SK-N-SH (cell line): ENCODE measurements around the gene ZNF19. TPM values are rescaled to one million over a fixed set of nuclear protein-coding genes. Genes with fewer than 3 reads are reported as not detected.

Experiments used
- CTCF ChIA-PET: fragments of 300-600, 350-600 bp; formaldehyde crosslinking; extraction: SDS; loops from one replicate; lab custom pipeline; 2021; lab: Yijun Ruan, JAX
- POLR2A ChIA-PET: fragments of 350-600 bp; sonication (Branson Sonifier 250); formaldehyde crosslinking; extraction: SDS; loops from one replicate; lab custom pipeline; 2020; ENCODE audit warnings: antibody characterized with exemption, inconsistent platforms; lab: Yijun Ruan, JAX
- DNase-seq: peaks from one replicate; pipeline ENCODE4 v3.0.0; 2012
- H2AFZ ChIP-seq: fragments of 200-600 bp; sonication (generic); 2 replicates; pipeline ENCODE4 v1.8.1; 2016; ENCODE audit warnings: antibody characterized with exemption, mild to moderate bottlenecking, low read depth
- H3F3A ChIP-seq: fragments of 200-600 bp; sonication (generic); replicated peaks from 2 replicates; pipeline ENCODE3; 2016; ENCODE audit warnings: antibody characterized with exemption, mild to moderate bottlenecking; ENCODE audit not compliant: insufficient read depth
- H3K27ac ChIP-seq, 2 experiments: fragments of 200-500 bp in 1 of 2; fragments of 200-600 bp in 1 of 2; sonication (Bioruptor generic) in 1 of 2; sonication (generic), shearing (Covaris generic) in 1 of 2; 2 replicates each; pipeline versions ENCODE4 v1.5.1 to v1.6.1; 2014 to 2016; ENCODE audit warnings: low read depth in 2 of 2, inconsistent platforms in 1 of 2, low read length in 1 of 2, mild to moderate bottlenecking in 1 of 2, mixed read lengths in 1 of 2
- H3K27me3 ChIP-seq: fragments of 200-600 bp; sonication (generic), shearing (Covaris generic); 2 replicates; pipeline ENCODE4 v1.6.1; 2016; ENCODE audit warnings: mixed run types; ENCODE audit not compliant: insufficient read depth
- H3K36me3 ChIP-seq, 2 experiments: fragments of 200-500 bp in 1 of 2; fragments of 200-600 bp in 1 of 2; sonication (Bioruptor generic) in 1 of 2; sonication (generic) in 1 of 2; replicated peaks in 1 of 2; 2 replicates each; pipeline versions ENCODE3 to v1.5.1; 2014 to 2016; ENCODE audit warnings: low read length in 1 of 2, mild to moderate bottlenecking in 1 of 2; ENCODE audit not compliant: insufficient read depth in 2 of 2, control insufficient read depth in 1 of 2
- H3K4me1 ChIP-seq, 2 experiments: fragments of 200-500 bp in 1 of 2; fragments of 200-600 bp in 1 of 2; sonication (Bioruptor generic) in 1 of 2; sonication (generic), shearing (Covaris generic) in 1 of 2; 2 replicates each; pipeline versions ENCODE4 v1.5.1 to v1.6.1; 2014 to 2016; ENCODE audit warnings: low read depth in 1 of 2, low read length in 1 of 2, mixed run types in 1 of 2; ENCODE audit not compliant: insufficient read depth in 2 of 2, control insufficient read depth in 1 of 2
- H3K4me2 ChIP-seq: fragments of 200-600 bp; sonication (generic), shearing (Covaris generic); 2 replicates; pipeline ENCODE4 v1.6.1; 2017; ENCODE audit warnings: mixed run types
- H3K4me3 ChIP-seq, 2 experiments: fragments of 200-500 bp in 1 of 2; fragments of 200-600 bp in 1 of 2; sonication (Bioruptor generic) in 1 of 2; sonication (generic), shearing (Covaris generic) in 1 of 2; 2 replicates each; pipeline versions ENCODE4 v1.5.1 to v1.8.1; 2014 to 2016; ENCODE audit warnings: low read depth in 2 of 2, inconsistent platforms in 1 of 2, low read length in 1 of 2, mild to moderate bottlenecking in 1 of 2, mixed read lengths in 1 of 2, moderate library complexity in 1 of 2
- H3K79me2 ChIP-seq: fragments of 200-600 bp; sonication (generic); 2 replicates; pipeline ENCODE4 v1.8.1; 2017; ENCODE audit warnings: mild to moderate bottlenecking; ENCODE audit not compliant: insufficient read depth
- H3K9ac ChIP-seq: fragments of 200-600 bp; sonication (generic); 2 replicates; pipeline ENCODE4 v1.6.1; 2017; ENCODE audit warnings: mixed run types
- H3K9me2 ChIP-seq: fragments of 200-600 bp; sonication (generic); 2 replicates; pipeline ENCODE4 v1.6.1; 2017; ENCODE audit warnings: mixed run types
- H3K9me3 ChIP-seq: fragments of 200-600 bp; sonication (generic); 2 replicates; pipeline ENCODE4 v1.6.1; 2017; ENCODE audit warnings: mixed run types, mild to moderate bottlenecking, moderate library complexity
- H4K20me1 ChIP-seq: fragments of 200-600 bp; sonication (generic); 2 replicates; pipeline ENCODE4 v1.6.1; 2017; ENCODE audit warnings: mild to moderate bottlenecking, mixed run types; ENCODE audit not compliant: insufficient read depth
- ELF1 ChIP-seq: IDR thresholded peaks from 2 replicates; pipeline ENCODE4 v1.4.0; 2012
- EZH2phosphoT487 ChIP-seq: fragments of 200-600 bp; sonication (generic); IDR thresholded peaks from 2 replicates; pipeline ENCODE4 v1.6.1; 2017; ENCODE audit warnings: low read depth, mixed run types, mild to moderate bottlenecking, antibody characterized with exemption, moderate library complexity, borderline replicate concordance
- FOSL2 ChIP-seq: IDR thresholded peaks from 2 replicates; pipeline ENCODE4 v1.4.0; 2012; ENCODE audit warnings: low read depth, mild to moderate bottlenecking, moderate library complexity, borderline replicate concordance
- FOXJ3 ChIP-seq: sonication (generic); formaldehyde crosslinking; IDR thresholded peaks from 2 replicates; pipeline ENCODE4 v1.5.1; 2020; ENCODE audit warnings: mild to moderate bottlenecking, missing genetic modification reagents
- IRF3 ChIP-seq: fragments of 150-350 bp; IDR thresholded peaks from 2 replicates; pipeline ENCODE4 v1.6.1; 2016; ENCODE audit warnings: mild to moderate bottlenecking, low read depth, low read length
- JUND ChIP-seq: IDR thresholded peaks from 2 replicates; pipeline ENCODE4 v1.4.0; 2012
- MXI1 ChIP-seq: IDR thresholded peaks from 2 replicates; pipeline ENCODE4 v1.6.1; 2012; ENCODE audit warnings: mild to moderate bottlenecking, low read depth, low read length, improper control_type of control experiment
- NFIC ChIP-seq: IDR thresholded peaks from 2 replicates; pipeline ENCODE4 v1.4.0; 2012; ENCODE audit warnings: borderline replicate concordance
- PBX3 ChIP-seq: IDR thresholded peaks from 2 replicates; pipeline ENCODE4; 2012
- RCOR1 ChIP-seq: fragments of 150-350 bp; IDR thresholded peaks from 2 replicates; pipeline ENCODE4 v1.6.1; 2017; ENCODE audit warnings: antibody characterized with exemption, low read length
- RXRA ChIP-seq: IDR thresholded peaks from 2 replicates; pipeline ENCODE4 v1.4.0; 2012; ENCODE audit warnings: low read depth, mild to moderate bottlenecking, borderline replicate concordance
- SIN3A ChIP-seq: IDR thresholded peaks from 2 replicates; pipeline ENCODE4 v1.6.1; 2012; ENCODE audit warnings: low read depth, mild to moderate bottlenecking, low read length, moderate library complexity, borderline replicate concordance
- USF1 ChIP-seq: IDR thresholded peaks from 2 replicates; pipeline ENCODE4 v1.4.0; 2012; ENCODE audit warnings: low read depth, borderline replicate concordance
- USF2 ChIP-seq: fragments of 150-350 bp; IDR thresholded peaks from 2 replicates; pipeline ENCODE4 v1.6.1; 2017; ENCODE audit warnings: antibody characterized with exemption, low read length, low read depth, borderline replicate concordance
- YY1 ChIP-seq: IDR thresholded peaks from 2 replicates; pipeline ENCODE4 v1.4.0; 2012; ENCODE audit warnings: low read depth, mild to moderate bottlenecking
- WGBS: methylation state at CpG from one replicate; pipeline ENCODE4 v1.1.6; 2017; ENCODE audit warnings: low lambda C conversion rate; 5-methylcytosine and 5-hydroxymethylcytosine counted together
- polyA plus RNA-seq, 3 experiments: library from polyadenylated mRNA; depleted of rRNA; stranded (reverse); fragments of >200 nt; gene quantifications; 2 replicates each; pipeline ENCODE4 v1.2.3, GENCODE V29; 2012

ZNF19 gene
- polyA plus RNA-seq, 1 of the 3 experiments (the other 2 are of a cell fraction), result 1.4 TPM

- Histone ChIP-seq H2AFZ (no peak overlapping the region), H3K4me3 (no peak overlapping the region), H3K9me2 (no peaks in the 10 kb centered on the region), H3K9ac (no peak overlapping the region), H3K27ac (no peak overlapping the region), H3F3A (no peaks in the 10 kb centered on the region), H3K36me3 (no peaks in the 10 kb centered on the region), H3K79me2 (no peaks in the 10 kb centered on the region), H4K20me1 (no peaks in the 10 kb centered on the region), H3K27me3 (no peaks in the 10 kb centered on the region), H3K4me1 (no peaks in the 10 kb centered on the region), H3K9me3 (no peaks in the 10 kb centered on the region), H3K4me2 (no peak overlapping the region)
- CTCF ChIA-PET, result interaction anchor here (0.8 to 5.9 kb wide), 3 partner anchors 8 to 82 kb away, joined by 3 to 45 read pairs (median 4); no protein-coding TSS in a partner anchor
- 46% methylated on average over 3 of the region's 3 CpGs for WGBS
- no peak for DNase-seq
- TF ChIP-seq RXRA, result no peak
- TF ChIP-seq EZH2phosphoT487, result no peak
- no peak for TF ChIP-seq USF1
- TF ChIP-seq JUND, result no peak
- TF ChIP-seq ELF1, result no peak
- TF ChIP-seq NFIC, result no peak
- no peak for TF ChIP-seq USF2
- TF ChIP-seq RCOR1, result no peak
- TF ChIP-seq FOSL2, result no peak
- TF ChIP-seq MXI1, result no peak
- TF ChIP-seq IRF3, result no peak
- no peak for TF ChIP-seq FOXJ3 (CRISPR knock-in tag)
- POLR2A ChIA-PET, result no interaction called here
Observed at GRCh38 chr16:71493213-71493612, 4.1 kb upstream of the ZNF19 start.

- no peaks in the 10 kb centered on the region for H3K9me3 ChIP-seq
- 34% methylated on average over 2 of the region's 2 CpGs for WGBS
- no peak overlapping the region for H3K4me2 ChIP-seq
- no peaks in the 10 kb centered on the region for H3K79me2 ChIP-seq
- ChIA-PET CTCF (interaction anchor here (5.9 kb wide), 1 partner anchor 81 kb away, joined by 45 read pairs; no protein-coding TSS in a partner anchor), POLR2A (no interaction called here)
- no peak overlapping the region for H3K9ac ChIP-seq
- no peaks in the 10 kb centered on the region for H3K27me3 ChIP-seq
- H4K20me1 ChIP-seq, result no peaks in the 10 kb centered on the region
- H2AFZ ChIP-seq, result no peak overlapping the region
- no peaks in the 10 kb centered on the region for H3F3A ChIP-seq
- H3K9me2 ChIP-seq, result no peaks in the 10 kb centered on the region
- TF ChIP-seq YY1, result no peak
- no peak for TF ChIP-seq EZH2phosphoT487
- no peak for TF ChIP-seq SIN3A
- no peak for TF ChIP-seq JUND
- no peak for TF ChIP-seq IRF3
- no peak for TF ChIP-seq PBX3
- DNase-seq, result no peak
- no peaks in the 10 kb centered on the region for H3K4me1 ChIP-seq
- H3K4me3 ChIP-seq, result no peak overlapping the region
- no peak overlapping the region for H3K27ac ChIP-seq
- H3K36me3 ChIP-seq, result no peaks in the 10 kb centered on the region
Observed at GRCh38 chr16:71492786-71493185, 3.7 kb upstream of the ZNF19 start.
